ENCODE measurements around the gene C9orf72. TPM values are rescaled to one million over a fixed set of nuclear protein-coding genes. Genes with fewer than 3 reads are reported as not detected.

Gene C9orf72
- total and polyA plus RNA-seq, 2 of the 8 experiments (the other 6 are each of a cell fraction or from before 2014, with no cell fraction given), result 7.2 to 17.5 TPM

DNA sequence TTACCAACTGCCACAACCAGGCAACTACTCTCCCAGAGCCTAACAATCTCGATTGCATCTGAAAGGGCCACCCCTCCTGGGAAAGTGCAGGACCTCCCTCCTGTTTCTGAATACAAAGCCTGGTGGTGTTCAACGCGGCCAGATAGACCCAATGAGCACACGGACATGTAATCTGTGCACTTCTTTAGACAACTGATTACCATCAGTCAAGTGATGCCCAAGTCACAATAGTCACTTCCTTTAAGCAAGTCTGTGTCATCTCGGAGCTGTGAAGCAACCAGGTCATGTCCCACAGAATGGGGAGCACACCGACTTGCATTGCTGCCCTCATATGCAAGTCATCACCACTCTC is 739 bp downstream of the C9orf72 start:
- Histone ChIP-seq H3K36me3 (ENCODE audit: control insufficient read depth in 2 of 4, insufficient read depth in 4 of 4, low read length in 3 of 4) (no peaks in the 10 kb centered on the region), H3K27ac (ENCODE audit: low read depth, low read length) (peak overlapping the region; percentile 58), H3K27me3 (replicated peaks in 1 of 4; ENCODE audit: control insufficient read depth in 3 of 4, extremely low read depth in 1 of 4, insufficient read depth in 3 of 4, low read length in 3 of 4) (no peaks in the 10 kb centered on the region; a peak in 1 of 7 replicates), H4K20me1 (replicated peaks in 1 of 2; ENCODE audit: control insufficient read depth in 1 of 2, insufficient read depth in 2 of 2, low read length in 2 of 2) (peaks cover 0 to 6% of the 10 kb centered on the region in 2 experiments), H3K56ac (replicated peaks; ENCODE audit: insufficient read length, low read depth, low read length) (no peak overlapping the region), H2AK5ac (ENCODE audit: low read depth, low read length) (no peak overlapping the region; the same call in 1 of the 2 replicates), H3K14ac (ENCODE audit: insufficient read length) (no peak overlapping the region), H3K9me3 (ENCODE audit: insufficient read depth in 2 of 2, low read depth in 1 of 2, low read length in 1 of 2) (no peaks in the 10 kb centered on the region), H3K4me3 (ENCODE audit: extremely low read depth in 1 of 4, insufficient read depth in 2 of 4, low read depth in 3 of 4, low read length in 4 of 4) (peak overlapping the region; percentile 79 to 87 (median 82)), H3K4ac (replicated peaks; ENCODE audit: insufficient read length, low read depth, low read length) (no peak overlapping the region), H2BK5ac (ENCODE audit: low read depth, low read length) (0 out of 2 replicates have a peak overlapping the region, but pooled peaks have one; percentile 28), H3K79me1 (ENCODE audit: low read depth, low read length) (0 out of 2 replicates have a peak, but pooled peaks cover 2% of the 10 kb centered on the region), H4K8ac (ENCODE audit: extremely low read depth, insufficient read depth, low read length) (peak overlapping the region; percentile 82; the same call in 1 of the 2 replicates), H3K79me2 (ENCODE audit: control insufficient read depth in 1 of 2, insufficient read depth in 2 of 2, low read length in 2 of 2) (peaks cover 0 to 39% of the 10 kb centered on the region in 2 experiments; a peak in 2 of 4 replicates), H3K23ac (ENCODE audit: insufficient read length) (no peak overlapping the region), H3K4me1 (replicated peaks in 1 of 4; ENCODE audit: control insufficient read depth in 3 of 4, insufficient read depth in 4 of 4, low read length in 3 of 4) (peaks cover 0 to 5% (median 1%) of the 10 kb centered on the region in 4 experiments; a peak in 4 of 7 replicates), H3K23me2 (ENCODE audit: low read depth, low read length) (peaks cover 7% of the 10 kb centered on the region), H4K5ac (ENCODE audit: insufficient read length, low read depth, low read length) (peak overlapping the region; percentile 12), H2BK120ac (replicated peaks; ENCODE audit: low read depth, low read length) (no peak overlapping the region), H2BK20ac (ENCODE audit: low read length) (no peak overlapping the region), H3K9ac (replicated peaks in 1 of 4; ENCODE audit: extremely low read depth in 1 of 4, low read depth in 3 of 4, low read length in 3 of 4) (peak overlapping the region; percentile 83 to 98 (median 88)), H3K4me2 (ENCODE audit: insufficient read depth in 1 of 2, low read depth in 2 of 2, low read length in 2 of 2) (peak overlapping the region; percentile 89 to 99), H2AFZ (ENCODE audit: low read length) (peak overlapping the region; percentile 59), H2BK15ac (ENCODE audit: low read length) (no peak overlapping the region), H3K18ac (ENCODE audit: extremely low read depth, low read length) (peak overlapping the region; percentile 81; the same call in 1 of the 2 replicates), H4K91ac (replicated peaks; ENCODE audit: insufficient read length, low read length) (no peak overlapping the region), H2BK12ac (ENCODE audit: low read depth, low read length) (no peak overlapping the region; the same call in 1 of the 2 replicates)
- ChIA-PET CTCF (ENCODE audit: partially characterized antibody) (interaction anchor here (2.3 kb wide), 1 partner anchor 36 kb away, joined by 7 read pairs; no protein-coding TSS in a partner anchor), POLR2A (ENCODE audit: partially characterized antibody) (interaction anchor here (0.9 to 1.1 kb wide), 3 partner anchors 13 to 546 kb away, joined by 3 to 6 read pairs (median 3); no protein-coding TSS in a partner anchor)
- 2% methylated on average over 6 of the region's 6 CpGs; no CpG with 5 or more reads in 1 of the 2 experiments for WGBS, 2 experiments (ENCODE audit: extremely low coverage in 1 of 2, insufficient coverage in 1 of 2, insufficient read length in 1 of 2, insufficient replicate concordance in 2 of 2, low coverage in 1 of 2, low lambda C conversion rate in 2 of 2, missing lambda C conversion rate in 1 of 2)
- DNase-seq (ENCODE audit: low read depth in 1 of 2, low spot score in 2 of 2) (no peak), FAIRE-seq (peak; percentile 36)
- TF ChIP-seq KDM1A (IDR thresholded peaks at IDR 0.05; ENCODE audit: borderline replicate concordance, low read length) (no peak), SAP30 (IDR thresholded peaks at IDR 0.05; ENCODE audit: insufficient read depth, insufficient replicate concordance, low read length) (peak; percentile 71), POLR2A (IDR thresholded peaks at IDR 0.05; ENCODE audit: control extremely low read depth in 1 of 2, low read depth in 2 of 2, low read length in 2 of 2) (peak in 1 of 2 experiments; percentile 22; a peak in 2 of 3 replicates), POLR2AphosphoS5 (IDR thresholded peaks at IDR 0.05; ENCODE audit: low read depth, low read length) (peak; percentile 70)
- TF ChIP-seq, protein P1, sequence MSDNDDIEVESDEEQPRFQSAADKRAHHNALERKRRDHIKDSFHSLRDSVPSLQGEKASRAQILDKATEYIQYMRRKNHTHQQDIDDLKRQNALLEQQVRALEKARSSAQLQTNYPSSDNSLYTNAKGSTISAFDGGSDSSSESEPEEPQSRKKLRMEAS (IDR thresholded peaks at IDR 0.05), result 0 out of 2 replicates have a peak, but pooled peaks have one; percentile 9
